ENCODE measurements around the gene MAP3K2.

The MAP3K2 gene

DNA sequence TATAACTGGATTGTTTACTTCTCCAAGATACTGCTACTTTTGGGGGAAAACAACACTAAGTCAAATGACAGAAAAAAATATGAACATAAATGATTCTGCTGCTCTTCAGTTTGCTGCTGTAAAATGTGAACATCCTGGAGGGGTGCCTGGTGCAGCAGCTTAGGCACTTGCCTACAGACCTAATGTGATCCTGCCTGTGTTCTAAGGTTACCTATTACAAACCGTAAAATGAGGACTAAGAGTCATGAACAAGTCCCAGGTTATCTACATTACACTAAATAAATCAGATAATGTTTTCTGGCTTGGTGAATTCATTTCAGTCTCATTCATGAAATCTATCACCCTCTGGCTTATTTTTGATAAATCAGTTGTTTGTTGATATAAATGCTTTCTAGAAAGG, 55.4 kb downstream of the MAP3K2 start:
- H3K9ac ChIP-seq: no peak overlapping the region
- no peak overlapping the region for H3K27ac ChIP-seq
- no peaks in the 10 kb centered on the region for H3K27me3 ChIP-seq
- H4K20me1 ChIP-seq: no peaks in the 10 kb centered on the region
- no peaks in the 10 kb centered on the region for H3K9me3 ChIP-seq
- H3K4me3 ChIP-seq: no peak overlapping the region
- peaks cover 56% of the 10 kb centered on the region for H3K36me3 ChIP-seq
- no peak overlapping the region for H3K4me2 ChIP-seq
- no peaks in the 10 kb centered on the region for H3K4me1 ChIP-seq
- no peak for TF ChIP-seq Cebpa-rat (IDR thresholded peaks at IDR 0.05)

DNA sequence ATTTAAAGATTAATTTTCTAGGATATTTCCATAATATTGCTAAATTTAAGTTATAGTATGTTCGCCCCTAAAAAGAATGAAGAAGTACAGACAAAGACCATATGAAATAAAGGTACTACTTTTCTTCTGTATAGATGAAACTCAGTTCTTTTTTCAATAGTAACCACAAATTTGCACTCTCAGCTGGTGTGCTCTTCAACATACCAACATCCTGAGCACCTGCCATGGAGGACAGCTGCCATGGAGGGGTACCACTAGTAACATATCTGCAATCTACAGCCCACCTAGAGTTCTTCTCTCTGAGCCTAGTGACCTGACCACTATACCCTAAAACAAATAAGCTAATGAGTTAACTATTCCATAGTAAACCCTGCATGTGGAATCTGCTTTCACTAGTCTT, 57.0 kb downstream of the MAP3K2 start:
- Histone ChIP-seq H3K9ac (no peak overlapping the region), H3K4me3 (no peak overlapping the region), H3K4me2 (no peak overlapping the region), H3K36me3 (peaks cover 49% of the 10 kb centered on the region), H3K9me3 (no peaks in the 10 kb centered on the region), H4K20me1 (no peaks in the 10 kb centered on the region), H3K27ac (no peak overlapping the region), H3K4me1 (no peaks in the 10 kb centered on the region), H3K27me3 (no peaks in the 10 kb centered on the region)
- no peak for TF ChIP-seq Cebpa-rat (IDR thresholded peaks at IDR 0.05)

DNA sequence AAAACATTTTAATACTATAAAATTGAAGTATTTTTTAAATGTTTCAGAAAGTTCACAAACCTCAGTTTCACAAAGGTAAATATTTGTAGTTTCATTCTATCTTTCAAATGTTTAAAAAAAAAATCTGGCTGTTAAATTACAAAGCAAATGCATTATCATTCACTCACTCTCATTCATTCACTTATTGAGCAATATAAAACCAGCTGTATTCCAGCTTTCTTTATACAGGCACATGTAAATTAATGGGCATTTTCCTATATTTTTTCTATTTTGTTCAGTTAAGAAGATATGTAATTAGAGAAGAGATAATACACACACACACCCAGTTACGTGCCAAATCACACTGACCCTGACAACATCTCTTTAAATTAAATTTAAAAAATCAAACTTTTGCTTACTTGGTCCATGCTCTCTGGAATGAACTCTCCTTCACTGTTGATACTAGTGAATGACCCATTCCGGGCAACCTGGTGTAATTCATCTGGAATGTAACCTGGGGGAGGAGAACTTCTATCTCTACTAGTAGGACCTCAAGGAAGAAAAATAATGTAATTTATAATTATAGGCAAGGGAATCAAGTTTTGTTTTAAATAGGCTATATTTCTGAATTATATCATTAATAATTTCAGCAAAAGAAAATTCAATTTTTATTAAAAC, 61.4 kb downstream of the MAP3K2 start:
- Histone ChIP-seq H3K4me3 (no peak overlapping the region), H3K4me1 (no peaks in the 10 kb centered on the region), H3K4me2 (no peak overlapping the region), H3K36me3 (peaks cover 46% of the 10 kb centered on the region), H3K27me3 (no peaks in the 10 kb centered on the region), H4K20me1 (no peaks in the 10 kb centered on the region), H3K9ac (no peak overlapping the region), H3K9me3 (no peaks in the 10 kb centered on the region), H3K27ac (no peak overlapping the region)
- no peak for TF ChIP-seq Cebpa-rat (IDR thresholded peaks at IDR 0.05)

DNA sequence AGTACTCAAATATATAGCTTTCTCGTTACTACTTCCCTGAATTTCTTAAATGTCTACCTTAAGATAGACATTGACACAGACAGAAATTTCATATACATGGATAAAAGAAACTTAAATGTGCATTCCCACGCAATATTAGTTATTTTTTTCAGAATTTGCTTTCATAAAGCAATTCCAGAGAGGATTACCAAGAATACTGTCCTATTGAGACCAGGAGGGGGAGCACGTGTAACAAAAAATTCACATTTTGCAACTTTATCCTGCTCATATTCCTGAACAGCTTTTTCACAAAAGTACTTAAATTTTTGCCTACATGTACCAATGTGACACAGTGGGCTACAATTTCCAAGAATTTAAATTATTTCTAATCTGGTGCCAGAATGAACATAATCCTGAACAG, 63.1 kb downstream of the MAP3K2 start:
- no peaks in the 10 kb centered on the region for H3K4me1 ChIP-seq
- no peak for TF ChIP-seq Cebpa-rat (IDR thresholded peaks at IDR 0.05)
- no peak overlapping the region for H3K4me3 ChIP-seq
- no peaks in the 10 kb centered on the region for H3K27me3 ChIP-seq
- H3K4me2 ChIP-seq: no peak overlapping the region
- peaks cover 14% of the 10 kb centered on the region for H3K9me3 ChIP-seq
- no peak overlapping the region for H3K27ac ChIP-seq
- peaks cover 56% of the 10 kb centered on the region for H3K36me3 ChIP-seq
- no peaks in the 10 kb centered on the region for H4K20me1 ChIP-seq
- H3K9ac ChIP-seq: no peak overlapping the region

DNA sequence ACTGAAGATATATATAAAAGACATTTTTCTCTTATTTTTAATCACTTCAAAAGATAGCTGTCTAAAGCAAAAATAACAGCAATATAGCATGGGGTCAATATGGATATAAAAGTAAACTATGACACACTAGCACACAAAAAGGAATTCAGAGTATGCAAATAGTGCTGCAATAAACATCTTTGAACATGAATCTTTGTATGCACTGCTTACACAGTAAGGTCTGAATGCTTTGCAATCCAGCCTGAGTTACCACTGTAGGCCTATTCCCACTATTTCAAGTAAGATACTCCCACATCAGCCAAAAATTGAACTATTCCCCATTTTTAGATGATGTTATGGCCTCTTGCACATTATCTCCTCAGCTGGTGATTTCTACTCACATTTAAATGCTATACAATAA, 66.5 kb downstream of the MAP3K2 start:
- H3K4me2 ChIP-seq: no peak overlapping the region

DNA sequence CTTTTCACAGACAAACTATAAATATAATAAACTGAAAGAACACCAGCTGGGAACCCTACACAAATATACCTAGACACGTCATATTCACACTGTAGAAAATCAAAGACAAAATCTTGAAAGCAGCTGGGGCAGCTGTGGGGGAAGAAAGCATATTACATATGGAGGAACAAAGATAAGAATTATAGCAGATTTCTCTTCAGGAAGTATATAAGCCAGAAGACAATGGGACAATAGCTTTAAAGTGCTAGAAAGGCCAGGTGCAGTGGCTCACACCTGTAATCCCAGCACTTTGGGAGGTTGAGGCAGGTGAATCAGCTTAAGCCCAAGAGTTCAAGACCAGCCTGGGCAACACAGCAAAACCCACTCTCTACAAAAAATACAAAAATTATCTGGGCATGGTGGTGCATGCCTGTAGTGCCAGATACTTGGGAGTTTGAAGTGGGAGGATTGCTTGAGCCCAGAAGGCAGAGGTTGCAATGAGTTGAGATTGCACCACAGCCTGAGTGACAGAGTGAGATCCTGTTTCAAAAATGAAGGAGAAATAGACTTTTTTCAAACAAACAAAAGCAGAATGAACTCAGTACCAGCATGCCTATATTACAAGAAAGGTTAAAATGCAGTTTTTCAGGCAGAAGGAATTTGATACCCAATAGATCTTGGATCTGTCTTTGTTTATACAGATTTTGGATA, 67.0 kb downstream of the MAP3K2 start:
- no peaks in the 10 kb centered on the region for H3K27me3 ChIP-seq
- H3K9ac ChIP-seq: no peak overlapping the region
- H3K4me3 ChIP-seq: no peak overlapping the region
- H3K4me2 ChIP-seq: no peak overlapping the region
- H3K36me3 ChIP-seq: peaks cover 74% of the 10 kb centered on the region
- no peak overlapping the region for H3K27ac ChIP-seq
- H3K4me1 ChIP-seq: no peaks in the 10 kb centered on the region
- peaks cover 14% of the 10 kb centered on the region for H3K9me3 ChIP-seq
- no peak for TF ChIP-seq Cebpa-rat (IDR thresholded peaks at IDR 0.05)
- no peaks in the 10 kb centered on the region for H4K20me1 ChIP-seq

More for the DNA sequence above, 66.5 kb downstream of the MAP3K2 start:
- H3K36me3 ChIP-seq: peaks cover 71% of the 10 kb centered on the region
- TF ChIP-seq Cebpa-rat (IDR thresholded peaks at IDR 0.05): no peak
- H3K9ac ChIP-seq: no peak overlapping the region
- no peak overlapping the region for H3K4me3 ChIP-seq
- H4K20me1 ChIP-seq: no peaks in the 10 kb centered on the region
- no peak overlapping the region for H3K27ac ChIP-seq
- no peaks in the 10 kb centered on the region for H3K27me3 ChIP-seq
- peaks cover 14% of the 10 kb centered on the region for H3K9me3 ChIP-seq
- no peaks in the 10 kb centered on the region for H3K4me1 ChIP-seq

DNA sequence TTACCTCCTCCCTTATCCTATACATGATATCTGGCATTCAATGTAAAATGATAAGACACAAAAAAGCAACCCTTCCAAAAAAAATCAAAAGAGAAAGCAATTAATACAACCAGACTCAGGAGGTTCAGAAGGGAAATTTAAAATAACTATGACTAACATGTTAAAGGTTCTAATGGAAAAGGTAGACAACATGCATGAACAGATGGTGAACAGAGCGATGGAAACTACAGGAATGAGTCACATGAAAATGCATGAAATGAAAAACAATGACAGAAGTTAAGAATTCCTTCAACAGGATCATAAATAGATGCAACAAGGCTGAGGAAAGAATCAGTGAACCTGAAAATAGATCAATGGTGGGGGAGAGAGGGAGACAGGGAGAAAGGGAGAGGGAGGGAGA, 67.7 kb downstream of the MAP3K2 start:
- Histone ChIP-seq H3K27ac (no peak overlapping the region), H3K4me1 (no peaks in the 10 kb centered on the region), H3K36me3 (peaks cover 74% of the 10 kb centered on the region), H4K20me1 (no peaks in the 10 kb centered on the region), H3K4me2 (no peak overlapping the region), H3K9ac (no peak overlapping the region), H3K27me3 (no peaks in the 10 kb centered on the region), H3K9me3 (peaks cover 14% of the 10 kb centered on the region), H3K4me3 (no peak overlapping the region)
- no peak for TF ChIP-seq Cebpa-rat (IDR thresholded peaks at IDR 0.05)

DNA sequence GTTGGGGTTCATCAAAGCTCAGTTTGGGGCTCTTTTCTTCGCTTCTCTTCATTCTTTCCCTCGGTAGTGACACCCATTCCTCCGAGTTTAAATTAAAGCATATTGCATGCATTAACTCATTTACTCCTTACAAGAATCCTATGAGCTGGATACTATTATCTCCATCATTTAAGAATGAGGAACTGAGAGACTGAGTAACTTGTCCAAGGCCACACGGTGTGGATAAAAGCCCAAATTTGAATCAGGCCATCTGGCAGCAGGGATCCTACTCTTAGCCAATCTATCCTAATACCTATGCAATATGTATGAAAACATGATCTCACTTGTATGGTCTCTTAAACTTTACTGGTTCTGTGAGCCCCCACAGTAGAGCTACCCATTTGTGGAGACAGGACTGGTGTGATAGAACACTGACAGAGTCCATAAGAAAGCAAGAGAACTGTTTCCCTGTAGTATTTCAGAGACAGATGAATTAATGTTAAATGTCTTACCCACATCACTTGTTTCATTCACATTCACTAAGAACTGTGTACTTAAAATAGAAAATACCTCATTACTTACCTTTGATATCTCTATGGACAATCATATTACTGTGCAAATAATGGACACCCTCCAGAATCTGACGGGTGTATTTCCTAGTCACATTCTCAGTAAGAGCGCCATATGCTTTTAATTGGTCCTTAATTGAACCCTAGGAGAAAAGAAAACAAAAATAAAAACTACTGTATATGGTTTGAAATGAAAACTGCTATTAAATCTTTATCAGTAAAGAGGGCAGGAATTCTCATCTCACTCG, 73.4 kb downstream of the MAP3K2 start:
- Histone ChIP-seq H3K27me3 (no peaks in the 10 kb centered on the region), H3K4me1 (no peaks in the 10 kb centered on the region; the same call in 1 of the 2 replicates), H3K4me3 (no peak overlapping the region), H3K27ac (no peak overlapping the region), H3K4me2 (no peak overlapping the region), H3K9me3 (no peaks in the 10 kb centered on the region), H3K36me3 (peaks cover 84% of the 10 kb centered on the region), H3K9ac (no peak overlapping the region), H4K20me1 (no peaks in the 10 kb centered on the region)
- TF ChIP-seq Cebpa-rat (IDR thresholded peaks at IDR 0.05): no peak

DNA sequence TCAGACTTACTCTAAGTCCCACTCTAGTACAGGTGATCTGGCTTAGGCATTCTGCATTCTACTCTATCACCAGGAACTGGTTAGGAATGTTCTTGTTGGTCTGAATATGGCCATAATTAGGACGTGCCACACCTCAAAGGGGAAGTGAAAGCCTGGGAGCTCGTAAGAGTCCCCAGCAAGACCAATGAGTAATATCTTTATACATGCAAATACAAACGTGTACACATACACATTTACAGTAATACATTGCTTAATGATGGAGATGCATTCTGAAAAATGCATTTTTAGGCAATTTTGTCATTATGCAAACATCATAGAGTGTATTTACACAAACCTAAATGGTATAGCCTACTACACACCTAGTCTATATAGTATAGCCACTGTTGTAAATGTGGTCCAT, 74.4 kb downstream of the MAP3K2 start:
- no peak overlapping the region for H3K4me2 ChIP-seq
- H3K27ac ChIP-seq: no peak overlapping the region
- H3K4me1 ChIP-seq: no peaks in the 10 kb centered on the region; the same call in 1 of the 2 replicates
- H3K9me3 ChIP-seq: no peaks in the 10 kb centered on the region
- H3K36me3 ChIP-seq: peaks cover 82% of the 10 kb centered on the region
- H3K4me3 ChIP-seq: no peak overlapping the region
- no peaks in the 10 kb centered on the region for H3K27me3 ChIP-seq
- no peaks in the 10 kb centered on the region for H4K20me1 ChIP-seq
- TF ChIP-seq Cebpa-rat (IDR thresholded peaks at IDR 0.05): no peak
- no peak overlapping the region for H3K9ac ChIP-seq

DNA sequence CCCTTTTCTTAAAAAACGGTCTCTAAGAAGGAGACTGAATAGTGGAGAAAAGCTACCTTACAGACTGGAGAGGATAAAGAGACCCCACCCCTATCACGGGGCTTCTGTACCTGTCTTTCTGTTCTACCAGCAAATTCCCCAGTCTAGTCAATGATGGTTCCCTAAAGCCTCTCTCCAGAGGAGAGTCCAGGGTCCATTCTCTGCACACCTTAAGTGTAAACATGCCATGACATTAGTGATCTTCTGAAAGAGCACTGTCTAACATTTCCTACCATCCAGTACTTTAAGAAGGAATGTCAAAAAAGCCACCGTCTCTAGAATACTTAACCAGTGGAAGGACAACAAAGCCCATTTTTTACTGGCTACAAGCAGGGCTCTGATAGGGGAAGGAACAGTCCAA, 76.8 kb downstream of the MAP3K2 start:
- Histone ChIP-seq H3K9me3 (no peaks in the 10 kb centered on the region), H3K9ac (no peak overlapping the region), H3K4me3 (no peak overlapping the region), H3K4me2 (no peak overlapping the region), H3K27me3 (no peaks in the 10 kb centered on the region), H3K4me1 (no peaks in the 10 kb centered on the region; the same call in 1 of the 2 replicates), H3K36me3 (peaks cover 91% of the 10 kb centered on the region), H3K27ac (no peak overlapping the region), H4K20me1 (no peaks in the 10 kb centered on the region)
- TF ChIP-seq Cebpa-rat (IDR thresholded peaks at IDR 0.05): no peak

Measured in BLaER1 (cell line).